GM19397 (cell line): Measurements from ENCODE around the gene USP40.

Experiments used
- ATAC-seq: cut with Tn5 transposase; IDR thresholded peaks from one replicate; pipeline ENCODE4 v1.9.1; 2021; ENCODE audit warnings: mild to moderate bottlenecking, moderate library complexity; ENCODE audit not compliant: unreplicated experiment

USP40 gene

GRCh38 chr2:233449081-233449901, 117.3 kb downstream of the USP40 start:
- no peak for ATAC-seq

- ATAC-seq = no peak
Measured at GRCh38 chr2:233448575-233448974, 118.0 kb downstream of the USP40 start.

GRCh38 chr2:233448220-233448559, 118.4 kb downstream of the USP40 start:
- no peak for ATAC-seq

DNA sequence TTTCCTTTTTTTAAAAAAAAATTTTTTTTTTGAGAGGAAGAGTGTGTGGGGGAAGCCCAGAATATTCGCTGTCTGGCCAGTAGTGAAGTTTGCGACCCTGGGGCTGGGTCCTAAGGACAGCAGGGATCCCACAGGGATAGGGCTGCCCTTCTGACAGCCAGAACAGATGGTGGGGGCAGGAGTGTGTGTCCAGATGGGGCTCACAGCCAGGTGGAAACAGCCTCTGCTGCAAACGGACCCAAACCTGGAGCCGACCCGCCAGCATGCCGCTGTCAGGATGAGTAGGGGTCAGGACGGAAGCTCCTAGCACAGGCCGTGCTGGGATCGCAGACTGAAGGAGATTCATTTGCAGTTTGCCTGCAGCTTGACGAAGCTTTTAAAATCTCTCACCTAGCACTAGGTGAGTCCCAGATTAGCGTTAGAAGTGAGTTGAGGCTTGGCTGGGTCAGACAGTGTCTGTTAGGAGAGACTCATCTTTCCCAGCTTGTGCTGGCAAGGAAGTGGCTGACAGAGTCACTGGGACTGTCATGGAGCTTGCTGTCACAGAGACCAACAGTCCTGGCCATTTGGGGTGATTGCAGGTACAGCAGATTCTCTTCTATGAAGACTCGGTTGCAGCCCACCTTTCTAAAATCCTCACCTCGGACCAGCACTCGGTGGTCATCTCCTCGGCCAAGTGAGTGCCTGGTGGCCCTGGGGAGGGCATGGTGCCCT, 118.9 kb downstream of the USP40 start:
- no peak for ATAC-seq

DNA sequence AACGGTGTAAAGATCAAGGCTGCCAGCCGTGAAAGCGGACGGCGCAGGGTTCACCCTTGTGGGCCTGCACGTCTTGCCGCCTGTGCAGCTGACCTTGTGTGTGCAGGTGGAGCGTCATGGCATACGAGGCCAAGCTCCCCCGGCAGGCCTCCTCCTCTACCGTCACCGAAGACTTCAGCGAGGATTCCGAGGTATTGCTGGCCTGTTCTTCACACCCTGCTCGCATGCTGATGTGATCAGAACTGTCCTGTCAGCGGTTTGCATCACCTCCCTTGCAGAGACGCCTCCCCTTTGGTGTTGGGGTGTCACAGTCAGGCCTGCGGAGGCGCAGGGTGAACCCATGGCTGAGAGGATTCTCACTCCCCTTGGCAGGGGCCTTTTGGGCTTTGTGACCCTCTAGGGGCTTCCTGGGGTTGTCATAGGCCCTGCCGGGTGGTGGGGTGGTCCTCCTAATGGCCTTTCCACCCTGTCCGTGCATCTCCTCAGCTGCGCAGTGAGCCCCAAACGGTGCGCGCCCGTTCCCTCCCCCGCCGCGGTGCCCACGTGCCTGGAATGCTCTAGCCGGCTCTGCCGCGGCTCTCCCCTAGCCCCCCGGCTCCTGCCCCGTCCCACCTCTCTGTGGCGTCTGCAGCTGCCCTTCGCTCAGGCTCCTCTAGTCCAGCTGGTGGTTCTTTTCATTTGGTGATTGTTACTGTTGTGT, 119.8 kb downstream of the USP40 start:
- no peak for ATAC-seq

- no peak for ATAC-seq
Measured at GRCh38 chr2:233446121-233446520, 120.5 kb downstream of the USP40 start.

- ATAC-seq = no peak
Measured at GRCh38 chr2:233445152-233445830, 121.3 kb downstream of the USP40 start.

GRCh38 chr2:233444501-233444900, 122.1 kb downstream of the USP40 start:
- ATAC-seq = no peak

- ATAC-seq = no peak
Measured at GRCh38 chr2:233443511-233444183, 122.9 kb downstream of the USP40 start.

DNA sequence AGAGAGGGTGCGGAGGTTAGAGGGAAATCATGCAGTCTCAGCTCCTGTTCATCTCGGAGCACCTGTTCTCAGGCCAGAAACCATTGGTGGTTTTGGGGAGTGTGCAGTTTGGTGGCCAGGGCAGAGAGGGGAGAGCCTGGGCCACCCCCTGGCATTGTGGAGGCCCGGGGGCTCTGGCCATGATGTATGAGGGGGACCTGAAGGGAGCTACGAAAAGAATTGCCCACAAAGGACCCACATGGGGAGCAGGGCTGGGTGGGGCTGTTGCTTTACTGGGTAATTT, 124.6 kb downstream of the USP40 start:
- ATAC-seq = no peak

GRCh38 chr2:233441161-233442027, 125.2 kb downstream of the USP40 start:
- no peak for ATAC-seq

- no peak for ATAC-seq
Measured at GRCh38 chr2:233440714-233441113, 125.9 kb downstream of the USP40 start.

DNA sequence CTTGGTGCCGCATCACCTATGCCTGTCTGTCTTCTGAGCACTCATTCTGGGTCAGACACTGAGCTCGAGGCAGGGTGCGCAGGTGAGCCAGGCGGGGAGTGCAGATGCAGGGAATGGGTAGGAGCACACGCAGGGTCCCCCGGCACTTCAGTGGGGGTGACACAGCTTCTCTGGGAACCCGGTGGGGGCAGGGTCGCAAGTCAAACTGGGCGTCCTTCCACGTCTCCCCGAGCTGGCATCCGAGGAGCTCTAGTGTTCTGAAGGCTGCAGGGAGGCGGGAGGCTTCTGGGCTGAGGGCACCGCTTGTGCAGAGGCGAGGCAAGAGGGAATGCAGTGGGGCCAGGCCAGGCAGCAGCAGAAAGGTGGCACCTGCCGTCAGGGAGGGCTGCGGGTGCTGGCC, 126.3 kb downstream of the USP40 start:
- ATAC-seq = no peak

DNA sequence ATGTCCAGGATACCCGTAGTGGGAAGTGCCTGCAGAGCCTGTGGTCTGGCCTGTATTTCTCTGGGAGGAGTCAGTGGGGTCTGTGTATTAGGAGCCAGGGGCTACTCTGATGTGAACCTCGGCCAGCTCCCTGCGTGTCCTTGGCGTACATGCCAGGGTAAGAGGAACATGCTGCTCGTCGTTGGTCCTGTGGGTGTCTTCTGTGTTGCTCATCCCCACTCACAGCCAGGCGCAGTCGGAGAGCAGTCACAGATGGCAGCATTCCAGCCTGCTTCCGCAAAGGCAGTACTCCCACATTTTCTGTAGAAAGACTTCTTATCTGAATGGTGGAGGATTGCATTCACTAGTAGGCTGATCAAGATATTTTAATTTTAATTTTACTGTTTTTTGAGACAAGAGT, 127.4 kb downstream of the USP40 start:
- ATAC-seq = no peak

GRCh38 chr2:233438573-233439147, 127.9 kb downstream of the USP40 start:
- no peak for ATAC-seq

DNA sequence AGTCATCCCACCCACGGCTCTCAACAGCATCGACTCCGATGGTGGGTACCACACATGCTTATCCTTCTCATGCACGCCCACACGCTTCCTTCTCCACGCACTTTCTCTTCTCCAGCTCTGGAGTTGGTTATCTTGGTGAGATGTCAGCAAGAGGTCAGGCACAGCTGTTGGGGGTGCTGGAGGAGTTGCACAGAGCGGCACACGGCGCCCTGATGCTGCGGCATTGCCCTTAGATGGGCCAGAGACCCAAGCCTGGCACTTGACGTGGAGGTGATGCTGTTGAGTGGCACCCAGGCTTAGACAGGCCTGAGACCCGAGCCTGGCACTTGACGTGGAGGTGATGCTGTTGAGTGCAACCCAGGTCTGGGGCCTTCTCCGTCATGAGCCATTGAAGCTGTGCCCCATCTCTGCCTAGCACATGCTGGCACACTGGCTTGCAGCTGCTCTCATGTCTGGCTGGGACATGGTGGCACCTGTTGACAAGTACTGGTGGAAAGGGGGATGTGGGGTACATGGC, 129.1 kb downstream of the USP40 start:
- no peak for ATAC-seq

DNA sequence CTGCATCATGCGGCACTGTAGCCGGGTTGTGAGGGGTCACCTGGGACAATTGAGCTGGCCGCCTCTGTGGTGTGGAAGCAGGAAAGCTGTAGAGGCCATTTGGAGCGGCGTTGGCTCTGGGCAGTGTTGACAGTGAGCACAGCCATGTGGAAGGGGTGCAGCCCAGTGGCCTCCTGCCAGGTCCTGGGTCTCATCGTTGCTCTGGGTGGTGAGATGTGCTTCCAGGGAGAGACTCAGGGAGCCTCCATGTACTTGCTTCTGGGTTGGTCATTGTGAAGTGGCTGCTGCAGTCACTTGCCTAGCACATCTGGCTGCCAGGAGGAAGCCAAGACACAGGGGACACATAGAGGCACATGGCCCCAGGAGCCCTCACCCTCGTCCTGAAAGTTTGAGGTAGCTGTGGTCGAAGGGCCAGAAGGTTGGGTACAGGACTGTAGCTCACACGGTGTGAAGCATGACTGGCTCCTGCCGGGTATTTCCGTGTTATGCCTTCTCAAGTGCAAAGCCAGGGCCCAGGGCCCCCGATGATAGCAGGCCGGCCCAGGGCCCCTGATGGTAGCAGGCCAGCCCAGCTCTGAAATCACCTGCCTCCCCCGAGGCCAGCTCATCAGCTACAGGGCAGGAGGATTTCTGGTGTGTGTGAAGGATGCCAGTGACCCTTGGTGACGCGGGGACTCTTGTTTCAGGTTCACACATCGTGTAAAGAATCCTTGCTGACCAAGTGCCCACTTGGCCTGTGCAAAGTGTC, 129.7 kb downstream of the USP40 start:
- no peak for ATAC-seq

DNA sequence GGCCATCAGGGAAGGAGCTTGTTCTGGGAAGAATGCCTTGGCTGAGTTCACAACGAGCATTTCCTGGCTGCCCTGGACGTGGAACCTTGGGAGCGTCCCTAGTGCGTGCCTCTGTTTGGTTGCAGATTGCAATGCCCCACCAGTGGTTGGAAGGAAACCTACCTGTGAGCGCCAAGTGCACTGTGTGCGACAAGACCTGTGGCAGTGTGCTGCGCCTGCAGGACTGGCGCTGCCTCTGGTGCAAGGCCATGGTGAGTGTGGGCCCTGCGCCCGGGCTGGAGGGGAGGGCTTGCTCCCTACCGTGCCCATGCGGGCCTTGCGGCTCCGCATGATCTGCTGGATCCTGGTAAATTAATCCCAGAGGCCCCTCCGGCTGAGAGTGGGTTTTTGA, 130.4 kb downstream of the USP40 start:
- no peak for ATAC-seq
